Psoas muscle (tissue), 8 donors: ENCODE data around the gene ETV5. TPM values are rescaled to one million over a fixed set of nuclear protein-coding genes. Genes with fewer than 3 reads are reported as not detected.
A peak's percentile ranks its signal among the peaks of the same experiment; 100 is the strongest.
"Not testable (repeated sequence)": the region's sequence is repeated elsewhere in the genome, so short reads cannot be mapped to it uniquely, and the experiment has no call there.

ENCODE experiments used
- ATAC-seq, 4 donors: fragments of 200-7000 bp; cut with Tn5 transposase; one replicate each; pipeline ENCODE4 v1.9.1; 2020; ENCODE audit warnings: moderate library complexity in 3 of 4, mild to moderate bottlenecking in 2 of 4
- DNase-seq, 2 donors: peaks; one replicate each; pipeline ENCODE4 v3.0.0-alpha.2; 2020
- H3K27ac ChIP-seq: fragments of 200-600 bp; one replicate; pipeline ENCODE4 v1.8.0; 2022
- H3K27me3 ChIP-seq, 3 donors: fragments of 200-600 bp in 1 of 3; one replicate each; pipeline versions ENCODE4 v1.6.1 to v1.8.0; 2013 to 2022; ENCODE audit warnings: low read length in 2 of 3, mild to moderate bottlenecking in 2 of 3, moderate library complexity in 1 of 3; ENCODE audit not compliant: insufficient read depth in 3 of 3
- H3K36me3 ChIP-seq, 2 donors: fragments of 200-600 bp in 1 of 2; one replicate each; pipeline versions ENCODE4 v1.6.1 to v1.8.0; 2013 to 2022; ENCODE audit warnings: low read depth in 1 of 2, mild to moderate bottlenecking in 1 of 2, moderate library complexity in 1 of 2; ENCODE audit not compliant: insufficient read depth in 1 of 2
- H3K4me1 ChIP-seq: fragments of 200-600 bp; one replicate; pipeline ENCODE4 v1.8.0; 2022
- H3K4me3 ChIP-seq: fragments of 200-600 bp; one replicate; pipeline ENCODE4 v1.8.0; 2022; ENCODE audit warnings: mild to moderate bottlenecking
- H3K9me3 ChIP-seq: fragments of 200-600 bp; one replicate; pipeline ENCODE4 v1.8.0; 2022
- CTCF ChIP-seq: fragments of 200-600 bp; IDR thresholded peaks from one replicate; pipeline ENCODE4 v1.8.0; 2022; ENCODE audit warnings: antibody characterized with exemption
- WGBS, 3 donors: extraction: QIAGEN DNeasy Blood & Tissue Kit; methylation state at CpG; one replicate each; pipeline versions ENCODE4 v1.1.6 to v1.1.7; 2013; 5-methylcytosine and 5-hydroxymethylcytosine counted together
- intact Hi-C, 2 donors: fragments of 100-400 bp; cut with DNase I; formaldehyde crosslinking; loops; one replicate each; pipeline versions ENCODE4 v1.11.0 to v1.14.2; 2022
- polyA plus RNA-seq, 3 donors: library from polyadenylated mRNA; stranded (reverse); fragments of 200-250 nt; gene quantifications; one replicate each; pipeline ENCODE4 v1.2.3, GENCODE V29; 2013
- total RNA-seq, 4 donors: library from RNA; stranded (reverse); fragmentation: NEBNext Ultra II Directional in 2 of 4; extraction: Animal tissue kit (Norgen Biotek cat#: 25700) in 2 of 4; gene quantifications; one replicate each; pipeline versions ENCODE4 v1.2.1 to v1.2.4, GENCODE V29; 2021 to 2023
- donor health status: healthy with polysubstance abuse.
- donor health status: DM: no; HTN: no; CAD: no; lungs with moderate emphysema.
- donor health status: Bipolar disorder and iron deficiency.
- donor health status: healthy.
- donor health status: DM: yes; HTN: yes; CAD: no.
- donor health status: DM: no; HTN: no; CAD: no.
- donor health status: DM: no; HTN: no; CAD: no.
- donor health status: DM: yes; HTN: yes; CAD: no.

The ETV5 gene
- total and polyA plus RNA-seq, 7 donors: 7.2 to 47.1 (median 8.0) TPM

DNA sequence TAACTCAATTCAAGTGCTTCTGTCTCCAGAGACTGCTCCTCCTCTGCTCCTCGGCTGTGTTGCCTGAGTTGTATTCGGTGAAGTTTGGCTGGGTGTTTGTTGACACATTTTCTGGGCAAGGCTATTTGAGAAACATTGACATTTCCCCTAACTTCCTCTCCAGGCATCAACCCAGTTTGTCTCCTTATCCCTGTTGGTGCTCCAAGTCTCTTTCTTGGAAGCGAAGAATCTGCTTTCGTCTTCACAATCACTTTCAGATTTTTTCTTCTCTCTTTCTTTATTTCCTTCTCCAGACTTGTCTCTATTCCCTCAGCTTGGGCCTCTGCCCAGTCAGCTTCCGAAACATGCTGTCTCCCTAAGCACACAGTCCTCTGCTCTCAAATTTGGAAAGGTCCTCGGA lies 84.7 kb downstream of the ETV5 start:
- no peaks in the 10 kb centered on the region for H3K27me3 ChIP-seq
- ATAC-seq: no peak
- H3K36me3 ChIP-seq: no peaks in the 10 kb centered on the region
- H3K27ac ChIP-seq: no peak overlapping the region
- WGBS, 3 donors: 30 to 45% (median 38%) methylated on average over 6 of the region's 6 CpGs
- intact Hi-C loops: no loop called here
- peak; percentile 52 to 63 for DNase-seq
- H3K4me1 ChIP-seq: no peaks in the 10 kb centered on the region
- no peak for TF ChIP-seq CTCF
- no peaks in the 10 kb centered on the region for H3K9me3 ChIP-seq
- H3K4me3 ChIP-seq: no peak overlapping the region

DNA sequence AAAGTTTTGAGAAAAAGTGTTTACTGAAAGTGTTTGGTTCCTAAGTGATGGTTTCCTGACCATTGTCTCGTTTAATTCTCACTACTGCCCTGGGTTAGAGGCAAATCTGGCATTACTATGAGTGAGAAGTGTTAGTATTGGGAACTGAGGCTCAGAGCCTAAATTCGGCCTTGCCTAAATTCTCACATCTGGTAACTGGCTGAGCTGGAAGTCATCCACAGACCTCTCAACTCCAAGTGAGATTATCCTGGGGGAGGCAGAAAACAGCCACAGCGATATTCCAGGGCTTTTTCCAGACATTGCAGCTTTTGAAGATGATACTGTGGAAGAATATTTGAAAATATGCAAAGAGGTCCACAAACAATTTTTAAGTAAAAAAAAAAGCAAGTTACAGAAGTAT lies 86.0 kb downstream of the ETV5 start:
- no peak overlapping the region for H3K4me3 ChIP-seq
- DNase-seq: no peak
- H3K4me1 ChIP-seq: no peaks in the 10 kb centered on the region
- TF ChIP-seq CTCF: no peak
- no peak overlapping the region for H3K27ac ChIP-seq
- H3K27me3 ChIP-seq: no peaks in the 10 kb centered on the region
- intact Hi-C loops: no loop called here
- no peaks in the 10 kb centered on the region for H3K9me3 ChIP-seq
- ATAC-seq: no peak
- H3K36me3 ChIP-seq: no peaks in the 10 kb centered on the region
- WGBS, 3 donors: 52 to 76% (median 52%) methylated on average over 3 of the region's 3 CpGs

- H3K4me1 ChIP-seq: no peaks in the 10 kb centered on the region
- WGBS, 3 donors: 46 to 61% (median 51%) methylated on average over 8 of the region's 8 CpGs
- peak overlapping the region; percentile 56 for H3K27ac ChIP-seq
- DNase-seq (peak; percentile 24 to 52), ATAC-seq (peak; percentile 91 to 97 (median 96))
- no peaks in the 10 kb centered on the region for H3K36me3 ChIP-seq
- intact Hi-C loops: no loop called here
- no peaks in the 10 kb centered on the region for H3K9me3 ChIP-seq
- no peak overlapping the region for H3K4me3 ChIP-seq
- TF ChIP-seq CTCF: no peak
- no peaks in the 10 kb centered on the region for H3K27me3 ChIP-seq
Observed at GRCh38 chr3:186021673-186022362, 87.1 kb downstream of the ETV5 start.

GRCh38 chr3:186021250-186021649 lies 87.6 kb downstream of the ETV5 start:
- intact Hi-C loops, H3K36me3 ChIP-seq, H3K4me1 ChIP-seq, H3K4me3 ChIP-seq, H3K9me3 ChIP-seq, ATAC-seq, DNase-seq, H3K27me3 ChIP-seq: not testable (repeated sequence)
- WGBS, 3 donors: 87 to 90% (median 87%) methylated on average over 6 of the region's 6 CpGs
- peak overlapping the region; percentile 56 for H3K27ac ChIP-seq
- TF ChIP-seq CTCF: peak; percentile 7

DNA sequence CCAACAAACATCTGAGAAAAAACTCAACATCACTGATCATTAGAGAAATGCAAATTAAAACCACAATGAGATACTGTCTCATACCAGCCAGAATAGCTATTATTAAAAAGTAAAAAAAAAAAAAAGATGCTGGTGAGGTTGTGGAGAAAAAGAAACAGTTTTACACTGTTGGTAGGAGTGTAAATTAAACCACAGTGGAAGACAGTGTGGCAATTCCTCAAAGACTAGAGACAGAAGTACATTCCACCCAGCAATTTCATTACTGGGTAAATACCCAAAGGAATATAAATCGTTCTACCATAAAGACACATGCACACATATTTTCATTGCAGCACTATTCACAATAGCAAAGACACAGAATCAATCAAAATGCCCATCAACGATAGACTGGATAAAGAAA lies 89.6 kb downstream of the ETV5 start:
- H3K4me1 ChIP-seq, H3K27ac ChIP-seq, H3K4me3 ChIP-seq, ATAC-seq, H3K9me3 ChIP-seq, intact Hi-C loops, DNase-seq, H3K27me3 ChIP-seq, H3K36me3 ChIP-seq: not testable (repeated sequence)
- 79 to 88% (median 83%) methylated on average over 2 of the region's 2 CpGs for WGBS, 3 donors
